ENCODE measurements around the gene KRTAP5-10.
"Not testable (repeated sequence)": the region's sequence is repeated elsewhere in the genome, so short reads cannot be mapped to it uniquely, and the experiment has no call there.

GRCh38 chr11:71540521-71541304, 24.6 kb upstream of the KRTAP5-10 start:
- TF ChIP-seq CTCF (conservative IDR thresholded peaks at IDR 0.05 in 1 of 2, IDR thresholded peaks at IDR 0.05 in 1 of 2; ENCODE audit: low read depth in 1 of 2, low read length in 2 of 2); EZH2 (IDR thresholded peaks at IDR 0.05; ENCODE audit: low read length, missing control alignments): not testable (repeated sequence)

Measured in fibroblast of lung (primary cell).